GM18909 (cell line): Measurements from ENCODE around the gene ACACB.

ENCODE experiments used
- ATAC-seq: cut with Tn5 transposase; IDR thresholded peaks from one replicate; pipeline ENCODE4 v1.9.1; 2021; ENCODE audit warnings: mild to moderate bottlenecking; ENCODE audit not compliant: unreplicated experiment, poor library complexity

The ACACB gene

DNA sequence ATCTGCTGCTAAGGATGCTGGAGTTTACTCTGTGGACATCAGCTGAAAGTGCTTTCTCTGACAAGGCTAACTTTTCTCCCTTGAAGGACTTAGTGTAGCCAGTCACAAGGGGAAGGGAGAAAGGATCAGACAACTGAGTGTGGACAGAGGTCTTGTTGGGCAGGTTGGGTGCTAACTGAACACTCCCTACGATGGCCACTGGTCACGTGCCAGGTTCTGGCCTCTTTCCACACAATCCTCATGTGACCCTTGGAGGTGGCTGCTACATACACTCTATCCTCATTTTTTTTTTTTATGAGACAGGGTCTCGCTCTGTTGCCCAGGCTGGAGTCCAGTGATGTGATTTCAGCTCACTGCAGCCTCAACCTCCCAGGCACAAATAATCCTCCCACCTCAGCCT, 153.0 kb downstream of the ACACB start:
- no peak for ATAC-seq

DNA sequence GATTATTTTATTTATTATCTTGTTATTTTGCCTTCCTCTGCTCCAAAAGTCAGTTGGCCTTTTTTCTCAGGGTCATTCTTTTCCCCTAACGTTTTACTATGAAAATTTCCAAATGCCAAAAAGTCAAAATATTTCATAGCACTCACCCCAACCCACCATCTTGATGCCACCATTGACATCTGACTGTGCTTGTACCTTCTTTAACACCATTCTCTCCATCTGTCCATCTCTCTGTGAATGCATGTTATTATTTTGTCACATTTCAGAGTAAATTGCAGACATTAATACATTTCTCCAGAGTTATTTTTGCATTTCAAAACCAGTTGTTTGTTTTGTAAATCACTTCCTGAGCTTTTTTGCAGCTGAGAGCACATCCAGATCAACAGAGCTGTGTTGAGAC, 154.1 kb downstream of the ACACB start:
- no peak for ATAC-seq

DNA sequence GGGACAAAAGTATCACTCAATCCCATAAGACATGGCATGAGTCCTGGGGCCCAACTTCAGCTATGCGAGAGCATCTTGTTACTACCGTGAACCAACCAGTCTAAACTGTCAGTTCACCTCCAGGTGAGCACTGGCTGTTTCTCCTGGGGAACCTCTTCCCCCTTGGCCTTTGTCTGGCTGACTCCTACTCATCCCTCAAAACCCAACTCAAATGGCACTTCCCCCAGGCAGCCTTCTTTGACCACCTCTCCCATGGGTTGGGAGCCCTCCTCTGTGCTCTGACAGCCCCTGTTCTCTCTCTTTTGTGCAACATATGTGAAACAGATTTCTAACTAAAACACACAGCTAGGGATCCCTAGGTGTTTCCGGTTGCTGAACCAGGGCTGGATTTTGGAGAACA, 155.0 kb downstream of the ACACB start:
- no peak for ATAC-seq

DNA sequence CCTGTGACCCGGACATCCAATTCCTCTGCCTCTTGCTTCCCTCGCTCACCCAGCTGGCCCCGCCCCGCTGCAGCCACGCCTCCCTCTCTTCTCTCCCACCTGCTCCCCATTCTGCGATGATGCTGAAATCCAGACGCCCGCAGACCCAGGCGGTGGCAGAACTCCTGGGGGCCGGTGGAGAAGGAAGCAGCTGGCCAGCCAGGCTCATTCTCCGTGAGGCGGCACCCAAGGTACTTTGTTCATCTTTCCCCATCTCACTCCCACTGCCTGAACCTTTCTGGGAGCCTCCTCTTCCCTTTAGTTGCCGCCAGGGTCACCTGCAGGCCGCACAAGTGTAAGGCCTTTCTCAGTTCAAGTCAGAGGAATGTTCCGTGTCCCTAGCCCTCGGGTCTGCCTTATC, 157.0 kb downstream of the ACACB start:
- no peak for ATAC-seq

DNA sequence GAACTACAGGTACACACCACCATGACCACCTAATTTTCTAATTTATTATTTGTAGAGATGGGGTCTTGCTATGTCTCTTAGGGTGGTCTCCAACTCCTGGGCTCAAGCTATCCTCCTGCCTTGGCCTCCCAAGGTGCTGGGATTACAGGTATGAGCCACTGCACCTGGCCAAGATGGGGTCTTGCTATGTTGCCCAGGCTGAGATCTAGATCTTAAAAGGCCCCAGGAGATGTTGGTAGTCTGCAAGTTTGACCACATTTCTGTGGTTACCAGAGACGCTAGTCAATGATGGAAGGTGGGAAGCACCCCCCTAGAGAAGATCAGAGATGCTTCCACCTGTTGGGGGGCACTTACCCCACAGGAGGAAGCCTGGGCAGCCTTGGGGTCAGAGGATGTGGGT, 158.0 kb downstream of the ACACB start:
- no peak for ATAC-seq

DNA sequence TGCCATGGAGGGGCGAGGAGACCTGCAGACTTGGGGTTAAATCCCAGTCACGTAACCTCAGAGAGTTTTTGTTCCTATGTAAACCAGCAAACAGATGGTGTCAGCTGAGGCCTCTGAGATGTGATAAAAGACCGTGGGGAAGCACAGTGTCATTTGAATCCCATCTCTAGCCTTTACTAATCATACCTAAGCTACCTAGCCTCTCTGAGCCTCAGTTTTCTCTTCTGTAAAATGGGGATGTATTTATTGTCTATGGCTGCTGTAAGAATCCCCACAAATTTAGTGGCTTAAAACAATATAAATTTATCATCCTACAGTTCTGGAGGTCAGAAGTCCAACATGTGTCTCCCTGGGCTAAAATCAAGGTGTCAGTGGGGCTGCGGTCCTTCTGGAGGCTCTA, 158.8 kb downstream of the ACACB start:
- no peak for ATAC-seq

DNA sequence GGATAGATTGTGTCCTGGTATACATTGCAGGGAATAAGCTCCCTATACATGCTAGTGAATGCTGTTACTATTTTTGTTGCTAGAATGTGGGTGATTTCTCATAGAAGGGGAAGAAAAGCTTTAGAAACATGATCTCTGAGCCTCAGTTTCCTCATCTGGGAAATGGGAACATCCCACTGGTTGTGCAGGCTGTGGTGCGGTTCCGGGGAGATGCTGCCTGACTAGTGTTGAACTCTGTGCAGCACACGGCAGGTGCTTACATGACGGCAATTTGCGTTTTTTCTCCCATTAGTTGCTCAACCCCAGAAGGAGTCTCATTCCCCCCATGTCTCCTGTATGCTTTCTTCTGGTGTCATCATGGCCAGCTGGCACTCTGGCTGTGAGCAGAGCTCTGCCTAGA, 159.8 kb downstream of the ACACB start:
- ATAC-seq = no peak

DNA sequence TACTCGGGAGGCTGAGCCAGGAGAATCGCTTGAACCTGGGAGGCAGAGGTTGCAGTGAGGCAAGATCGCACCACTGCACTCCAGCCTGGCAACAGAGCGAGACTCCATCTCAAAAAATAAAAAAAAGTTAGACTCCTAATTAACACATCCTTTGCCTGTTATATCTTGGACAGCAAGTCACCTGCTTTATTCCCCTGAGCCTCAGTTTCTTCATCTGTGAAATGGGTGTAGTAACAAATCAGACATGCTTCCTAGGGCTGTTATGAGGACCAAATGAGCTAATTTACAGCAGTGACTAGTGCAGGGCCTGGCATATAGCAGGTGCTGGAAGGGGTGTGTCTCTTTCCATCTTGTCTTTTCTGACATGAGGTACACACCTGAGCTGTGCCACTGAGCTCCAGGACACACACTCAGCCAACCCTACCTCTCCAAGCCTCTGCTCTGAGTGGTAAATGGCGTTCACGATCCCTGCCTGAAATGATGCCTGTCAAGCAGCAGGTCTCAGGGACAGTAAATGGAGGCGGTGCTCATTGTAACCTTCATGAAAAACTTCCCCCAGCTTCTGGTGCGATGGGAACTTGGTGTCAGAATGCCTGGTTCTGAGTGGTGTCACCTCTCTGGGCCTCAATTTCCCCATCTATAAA, 161.0 kb downstream of the ACACB start:
- no peak for ATAC-seq

DNA sequence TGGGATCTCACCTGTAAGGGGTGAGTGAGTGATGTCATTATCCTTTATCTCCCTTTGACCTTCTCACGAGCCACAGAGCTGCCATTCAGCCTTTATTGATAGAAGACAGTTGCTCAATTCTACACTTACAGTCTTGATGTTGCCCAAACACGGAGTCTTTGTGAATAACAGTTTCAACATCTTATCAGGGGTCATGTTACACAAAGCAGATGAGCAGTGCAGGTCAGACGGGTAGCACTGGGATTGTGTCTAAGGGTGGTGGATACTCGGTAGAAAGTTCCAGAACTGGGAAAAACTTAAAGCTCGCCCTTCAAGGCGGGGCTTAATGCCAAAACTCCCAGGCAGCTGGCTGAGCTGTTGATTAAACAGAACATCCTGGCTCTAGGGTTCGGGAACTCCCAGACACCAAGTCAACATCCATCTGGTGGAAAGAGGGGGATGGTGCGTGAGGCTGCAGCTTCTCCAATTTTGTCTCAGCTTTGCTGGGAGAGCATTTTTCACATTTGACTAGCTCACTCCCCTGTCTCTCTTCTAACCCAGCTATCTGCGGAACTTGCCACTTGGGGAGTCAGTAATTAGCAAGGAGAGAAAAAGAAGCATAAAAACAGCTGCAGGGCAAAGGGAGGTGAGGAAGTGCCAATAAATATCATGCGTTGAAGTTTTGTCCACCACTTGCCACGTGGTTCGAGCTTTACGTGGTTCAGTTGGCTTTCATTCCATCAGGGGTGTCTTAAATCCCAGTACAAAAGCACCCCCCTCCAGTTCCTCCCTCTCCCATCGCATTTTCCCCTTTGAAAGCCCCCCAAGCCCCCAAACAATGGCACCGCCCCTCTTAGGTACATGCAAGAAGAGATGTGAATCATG, 161.7 kb downstream of the ACACB start:
- ATAC-seq = no peak

DNA sequence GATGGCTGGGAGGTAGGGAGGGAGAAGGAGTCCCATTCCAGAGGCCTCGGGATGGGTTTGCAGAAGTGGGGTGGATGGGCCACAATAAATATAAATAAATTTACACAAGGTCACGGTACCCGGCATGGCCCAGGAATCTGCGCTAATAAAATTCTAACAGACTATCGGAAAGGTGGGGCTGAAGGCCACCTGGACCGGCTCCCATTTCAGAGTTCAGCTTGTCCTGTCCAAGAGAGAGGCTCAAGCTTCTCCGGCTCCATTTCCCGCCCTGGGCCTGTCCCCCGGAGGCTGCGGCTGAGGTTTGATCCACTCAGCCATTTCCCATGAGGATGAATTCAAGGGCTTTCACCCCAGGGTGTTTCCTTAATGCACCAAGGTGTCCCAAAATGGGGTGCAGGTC, 162.5 kb downstream of the ACACB start:
- ATAC-seq = no peak

DNA sequence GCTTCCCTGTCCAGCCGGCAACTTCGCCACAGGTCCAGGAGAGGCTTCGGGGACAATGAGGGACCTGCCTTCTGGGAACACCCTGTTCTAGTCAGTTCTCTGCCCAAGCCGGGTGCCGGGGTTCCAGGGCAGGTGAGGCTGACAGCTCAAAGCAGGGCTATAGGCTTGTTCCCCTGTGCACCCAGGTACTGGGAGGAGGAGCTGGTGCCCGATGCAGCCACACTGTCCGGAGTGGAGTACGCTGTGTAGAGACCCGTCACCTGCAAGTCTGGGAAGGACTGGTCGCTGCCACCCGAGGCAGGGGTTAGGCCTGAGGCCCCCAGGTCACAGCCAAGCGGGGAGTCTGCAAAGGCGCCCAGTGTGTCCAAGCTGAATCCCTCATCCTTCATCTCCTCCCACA, 163.1 kb downstream of the ACACB start:
- ATAC-seq = no peak

DNA sequence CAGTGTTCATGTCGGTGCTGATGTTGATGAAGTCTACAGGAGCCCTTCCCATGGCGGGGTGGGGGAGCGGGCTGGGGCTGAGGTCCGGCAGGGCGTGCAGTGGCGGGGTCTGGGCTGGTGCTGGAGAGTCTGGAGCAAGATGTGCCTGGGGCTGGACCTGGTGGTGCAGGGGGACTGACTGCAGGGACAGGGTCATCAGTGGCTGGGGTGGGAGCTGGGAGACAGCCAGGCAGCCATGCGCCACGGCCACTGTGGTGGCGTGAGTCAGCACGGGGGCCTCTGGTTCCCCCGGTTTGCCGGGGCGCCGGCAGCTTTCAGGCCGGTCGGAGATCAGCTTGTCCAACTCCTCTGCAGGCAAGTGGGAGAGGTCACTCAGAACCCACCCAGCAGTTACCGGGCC, 165.1 kb downstream of the ACACB start:
- ATAC-seq = no peak

DNA sequence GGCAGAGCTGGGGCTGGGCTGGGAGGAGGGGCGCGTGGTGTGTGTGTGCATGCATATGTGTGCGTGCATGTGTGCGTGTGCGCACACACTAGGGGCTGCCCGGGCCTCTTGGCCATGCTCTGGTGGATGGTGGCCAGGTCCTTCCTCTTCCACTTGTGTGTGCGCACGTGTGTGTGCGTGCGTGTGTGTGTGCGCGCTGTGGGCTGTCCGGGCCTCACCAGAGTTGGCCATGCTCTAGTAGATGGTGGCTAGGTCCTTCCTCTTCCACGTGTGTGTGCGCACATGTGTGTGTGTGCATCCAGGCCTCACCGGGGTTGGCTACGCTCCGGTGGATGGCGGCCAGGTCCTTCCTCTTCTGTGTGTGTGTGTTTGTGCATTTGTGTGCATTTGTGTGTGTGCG, 168.0 kb downstream of the ACACB start:
- ATAC-seq = no peak

DNA sequence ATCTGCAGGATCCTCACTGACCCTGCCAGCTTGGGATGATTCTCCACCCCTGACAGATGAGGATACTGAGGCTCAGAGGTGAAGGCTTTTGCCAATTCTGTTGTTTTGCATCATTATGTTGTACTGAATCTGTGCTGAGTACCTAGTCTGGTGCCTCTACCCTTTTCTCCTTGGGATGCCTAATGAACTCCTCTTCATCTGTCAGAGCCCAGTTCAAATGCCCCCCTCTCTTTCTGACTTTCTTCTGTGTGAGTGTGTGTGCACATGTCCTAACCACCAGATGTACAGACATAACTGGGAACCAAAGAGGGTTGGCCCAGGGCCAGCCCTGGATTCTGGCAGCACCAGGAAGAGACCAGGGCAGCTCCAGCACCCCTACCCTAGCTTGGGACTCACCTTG, 169.9 kb downstream of the ACACB start:
- ATAC-seq = no peak

DNA sequence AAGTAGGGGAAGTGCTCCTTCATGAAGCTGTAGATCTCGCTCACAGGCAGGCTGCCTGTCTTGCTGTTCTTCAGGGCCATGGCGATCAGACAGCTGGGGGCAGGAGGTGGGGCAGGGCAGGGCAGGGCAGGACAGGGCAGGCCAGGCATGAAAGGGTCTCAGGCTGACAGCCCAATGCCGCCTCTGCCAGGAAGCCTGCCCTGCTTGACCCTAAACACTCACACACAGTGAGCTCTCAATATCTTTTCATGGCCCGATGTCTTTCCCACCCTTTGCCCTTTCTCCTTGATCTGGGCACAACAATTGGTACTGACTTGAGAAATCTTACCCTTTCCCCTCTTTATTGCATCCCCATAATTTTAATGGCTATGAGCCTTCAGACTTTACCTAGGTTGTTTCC, 170.3 kb downstream of the ACACB start:
- no peak for ATAC-seq

DNA sequence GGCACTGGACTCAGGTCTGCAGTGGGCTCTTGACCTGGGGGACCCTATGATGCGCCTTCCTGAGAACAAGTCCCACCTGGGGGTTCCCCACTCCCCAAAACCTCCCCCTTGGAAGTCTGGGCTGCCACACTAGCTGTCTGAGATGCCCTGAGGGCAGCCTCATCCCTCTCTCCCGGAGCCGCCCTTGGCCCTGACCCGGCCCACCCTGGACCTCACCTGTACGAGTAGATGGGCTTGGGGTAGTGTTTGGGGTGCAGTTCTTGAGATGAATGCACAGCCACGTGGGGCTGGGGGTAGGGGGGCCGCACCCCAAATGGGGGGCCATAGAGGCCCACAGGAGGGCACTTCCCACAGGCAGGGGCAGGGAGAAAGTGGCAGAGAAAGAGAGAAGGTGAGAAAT, 170.8 kb downstream of the ACACB start:
- no peak for ATAC-seq

DNA sequence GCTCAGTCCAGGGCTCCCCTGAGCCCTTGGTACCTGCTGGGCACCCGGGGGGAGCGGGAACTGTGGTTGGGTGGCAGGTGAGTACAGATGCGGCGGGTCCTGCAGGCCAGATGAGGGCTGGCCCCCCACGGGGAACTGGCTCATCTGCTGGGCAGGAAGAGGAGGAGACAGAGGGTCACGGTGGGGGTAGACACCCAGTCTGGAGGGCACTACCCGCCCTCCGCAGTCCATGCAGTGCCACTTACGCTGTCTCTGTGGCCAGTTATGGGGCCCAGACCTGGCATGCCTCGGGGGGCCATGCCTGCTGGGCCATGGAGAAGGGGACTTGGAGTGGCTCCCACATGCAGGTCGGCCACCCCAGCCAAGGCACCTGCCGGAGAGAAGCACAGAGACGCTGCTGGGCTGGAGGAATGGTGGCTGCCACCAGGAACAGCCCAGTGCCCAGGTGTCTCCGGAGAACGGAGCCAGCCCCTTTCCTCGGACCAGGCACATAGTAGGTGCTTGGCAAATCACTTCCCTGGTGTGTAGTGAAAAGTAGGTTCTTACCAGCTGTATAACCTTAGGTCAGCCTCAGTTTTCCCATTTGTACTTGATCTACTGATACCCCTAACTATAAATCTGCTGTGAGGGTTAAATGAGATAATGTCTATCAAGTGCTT, 171.6 kb downstream of the ACACB start:
- ATAC-seq = no peak

DNA sequence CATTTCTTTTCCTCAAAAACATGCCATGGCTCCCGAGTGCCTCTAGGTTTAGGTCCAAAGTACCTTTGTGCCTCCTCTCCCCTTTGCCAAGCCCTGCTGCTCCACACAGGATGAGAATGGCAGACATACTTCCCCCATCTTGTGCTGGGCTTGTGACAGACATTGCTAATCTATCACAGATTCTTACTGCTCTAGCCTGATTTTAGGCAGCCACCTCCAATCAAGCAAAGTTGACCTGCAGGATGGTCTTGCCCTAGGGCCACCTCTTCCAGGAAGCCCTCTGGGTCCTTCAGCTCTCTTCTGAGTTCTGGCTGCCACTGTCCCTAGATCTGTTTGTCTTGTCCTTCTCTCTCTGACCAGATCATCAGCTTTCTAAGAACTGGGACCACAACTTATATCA, 172.2 kb downstream of the ACACB start:
- no peak for ATAC-seq

DNA sequence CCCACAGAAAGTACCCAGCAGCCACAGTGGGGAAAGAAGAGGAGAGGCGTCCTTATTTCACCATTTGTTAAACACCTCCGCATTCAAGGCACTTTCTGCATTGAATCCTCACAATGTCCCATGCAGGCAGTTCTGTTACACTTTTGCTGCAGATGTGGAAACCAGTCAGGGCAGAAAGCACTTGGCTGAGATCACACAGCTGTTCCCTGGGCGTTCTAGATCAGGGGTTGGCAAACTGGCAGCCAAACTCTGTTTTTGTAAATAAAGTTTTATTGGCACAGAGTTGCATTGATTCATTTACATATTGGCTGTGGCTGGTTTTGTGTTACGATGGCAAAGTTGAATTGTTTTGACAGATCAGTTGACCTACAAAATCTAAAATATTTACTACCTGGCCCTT, 172.6 kb downstream of the ACACB start:
- no peak for ATAC-seq

DNA sequence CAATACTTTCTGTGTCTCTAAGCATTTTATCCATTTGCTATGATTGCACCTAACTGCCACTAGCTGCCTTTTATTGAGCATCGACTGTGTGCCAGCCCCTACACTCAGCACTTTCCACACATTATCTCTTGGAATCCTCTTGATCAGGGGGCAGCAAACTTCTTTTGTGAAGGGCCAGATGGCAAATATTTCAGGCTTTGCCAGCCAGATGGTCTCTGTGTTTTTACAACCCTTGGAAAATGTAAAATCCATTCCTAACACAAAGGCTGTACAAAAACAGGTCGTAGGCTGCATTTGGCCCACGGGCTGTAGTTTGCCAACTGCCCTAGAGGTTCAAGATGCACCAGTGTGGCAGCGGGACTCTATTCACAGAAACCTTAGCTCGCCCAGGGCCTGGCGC, 173.2 kb downstream of the ACACB start:
- ATAC-seq = no peak

DNA sequence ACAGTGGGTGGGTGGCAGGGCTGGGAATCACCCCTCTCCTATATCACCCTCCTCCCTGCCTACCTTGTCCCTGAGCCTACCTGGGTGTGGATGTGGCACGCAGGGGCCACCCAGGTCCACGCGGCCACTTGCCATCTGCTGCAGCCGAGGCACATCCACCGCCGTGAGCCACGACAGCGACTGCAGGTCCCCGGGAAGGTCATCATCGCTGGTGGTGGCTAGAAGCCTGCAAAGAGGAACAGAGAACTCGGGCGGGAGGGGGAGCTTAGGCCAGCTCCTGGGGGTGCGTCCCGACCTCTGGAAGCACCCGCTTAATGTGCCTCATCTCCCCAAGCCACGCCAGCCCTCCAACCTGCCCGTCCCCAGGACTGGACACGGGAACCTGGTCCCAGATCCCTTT, 173.7 kb downstream of the ACACB start:
- no peak for ATAC-seq

DNA sequence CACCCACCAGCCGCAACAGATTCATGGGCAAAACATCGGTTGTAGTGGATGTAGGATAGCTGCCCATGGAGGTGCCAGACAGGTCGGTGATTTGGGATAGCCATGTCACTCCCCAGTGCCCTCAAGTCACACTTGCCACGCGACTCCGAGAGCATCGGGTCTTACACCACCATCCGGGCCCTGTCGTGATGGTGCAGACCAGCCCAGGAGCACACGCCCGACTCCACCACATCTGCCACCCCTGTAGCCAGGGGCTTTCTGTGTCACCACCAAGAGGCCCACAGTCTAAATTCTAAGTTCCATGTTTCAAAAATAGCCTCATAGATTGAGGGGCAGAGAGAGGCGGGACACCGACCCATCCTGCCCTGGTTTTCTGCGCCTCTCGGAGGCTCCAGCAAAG, 174.7 kb downstream of the ACACB start:
- no peak for ATAC-seq
